ENCODE results near the gene THYN1.

- no peak for TF ChIP-seq GATA2 (IDR thresholded peaks at IDR 0.05; ENCODE audit: low read depth, low read length)
- no peak for TF ChIP-seq GATA3 (IDR thresholded peaks at IDR 0.05; ENCODE audit: low read depth, low read length)
Observed at GRCh38 chr11:134246678-134247077, 6.5 kb downstream of the THYN1 start.
